Measurements from ENCODE around the gene MEGF8. TPM values are rescaled to one million over a fixed set of nuclear protein-coding genes. Genes with fewer than 3 reads are reported as not detected.

The MEGF8 gene
- total and polyA plus RNA-seq, 2 experiments from 2014 or later: 5.4 to 26.6 TPM

- Histone ChIP-seq H3K4me3 (no peak overlapping the region), H3K79me2 (ENCODE audit: insufficient read depth) (no peaks in the 10 kb centered on the region), H3K27ac (no peak overlapping the region), H3K9me2 (ENCODE audit: insufficient read depth) (no peaks in the 10 kb centered on the region), H3K4me2 (ENCODE audit: unreplicated experiment) (no peak overlapping the region), H3F3A (ENCODE audit: insufficient read depth) (no peaks in the 10 kb centered on the region), H3K9me3 (ENCODE audit: low read depth) (no peaks in the 10 kb centered on the region), H3K4me1 (ENCODE audit: insufficient read depth) (no peaks in the 10 kb centered on the region), H3K36me3 (ENCODE audit: low read depth) (no peaks in the 10 kb centered on the region), H3K9ac (no peak overlapping the region), H2AFZ (no peak overlapping the region), H4K20me1 (ENCODE audit: insufficient read depth) (no peaks in the 10 kb centered on the region), H3K27me3 (replicated peaks; ENCODE audit: insufficient read depth) (no peaks in the 10 kb centered on the region)
- DNase-seq: no peak
- no peak for TF ChIP-seq EZH2 (IDR thresholded peaks at IDR 0.05; ENCODE audit: insufficient read depth, poor library complexity, severe bottlenecking)
- no peak for TF ChIP-seq EZH2phosphoT487 (IDR thresholded peaks at IDR 0.05; ENCODE audit: insufficient read depth, low read depth)
- in situ Hi-C loops (cut with MboI): no loop called here
- WGBS, 2 experiments (ENCODE audit: low coverage in 1 of 2, low lambda C conversion rate in 2 of 2, missing lambda C conversion rate in 2 of 2): 94 to 96% methylated on average over 19 to 26 of the region's 29 CpGs
These were observed 28.0 kb downstream of the MEGF8 start for GRCh38 chr19:42353341-42354015.

GRCh38 chr19:42355896-42356295 is 30.5 kb downstream of the MEGF8 start:
- Histone ChIP-seq H3K4me2 (ENCODE audit: unreplicated experiment) (no peak overlapping the region), H3K79me2 (ENCODE audit: insufficient read depth) (no peaks in the 10 kb centered on the region), H3K4me3 (no peak overlapping the region), H2AFZ (no peak overlapping the region), H3K9me2 (ENCODE audit: insufficient read depth) (no peaks in the 10 kb centered on the region), H3K27me3 (replicated peaks; ENCODE audit: insufficient read depth) (no peaks in the 10 kb centered on the region), H4K20me1 (ENCODE audit: insufficient read depth) (no peaks in the 10 kb centered on the region), H3K36me3 (ENCODE audit: low read depth) (no peaks in the 10 kb centered on the region), H3K9ac (no peak overlapping the region), H3K4me1 (ENCODE audit: insufficient read depth) (no peaks in the 10 kb centered on the region), H3K9me3 (ENCODE audit: low read depth) (no peaks in the 10 kb centered on the region), H3F3A (ENCODE audit: insufficient read depth) (no peaks in the 10 kb centered on the region), H3K27ac (no peak overlapping the region)
- in situ Hi-C loops (cut with MboI): no loop called here
- TF ChIP-seq EZH2 (IDR thresholded peaks at IDR 0.05; ENCODE audit: insufficient read depth, poor library complexity, severe bottlenecking) (no peak), EZH2phosphoT487 (IDR thresholded peaks at IDR 0.05; ENCODE audit: insufficient read depth, low read depth) (no peak)
- 93 to 94% methylated on average over 10 to 12 of the region's 12 CpGs for WGBS, 2 experiments (ENCODE audit: low coverage in 1 of 2, low lambda C conversion rate in 2 of 2, missing lambda C conversion rate in 2 of 2)
- DNase-seq: no peak

- Histone ChIP-seq H4K20me1 (ENCODE audit: insufficient read depth) (no peaks in the 10 kb centered on the region), H3K36me3 (ENCODE audit: low read depth) (no peaks in the 10 kb centered on the region), H3K4me3 (no peak overlapping the region), H3K9me2 (ENCODE audit: insufficient read depth) (no peaks in the 10 kb centered on the region), H3K79me2 (ENCODE audit: insufficient read depth) (no peaks in the 10 kb centered on the region), H2AFZ (no peak overlapping the region), H3K27ac (no peak overlapping the region), H3K4me1 (ENCODE audit: insufficient read depth) (no peaks in the 10 kb centered on the region), H3K9ac (no peak overlapping the region), H3K9me3 (ENCODE audit: low read depth) (no peaks in the 10 kb centered on the region), H3K27me3 (replicated peaks; ENCODE audit: insufficient read depth) (no peaks in the 10 kb centered on the region), H3K4me2 (ENCODE audit: unreplicated experiment) (no peak overlapping the region), H3F3A (ENCODE audit: insufficient read depth) (no peaks in the 10 kb centered on the region)
- DNase-seq: no peak
- WGBS, 2 experiments (ENCODE audit: low coverage in 1 of 2, low lambda C conversion rate in 2 of 2, missing lambda C conversion rate in 2 of 2): 98 to 99% methylated on average over 12 to 15 of the region's 15 CpGs
- TF ChIP-seq EZH2phosphoT487 (IDR thresholded peaks at IDR 0.05; ENCODE audit: insufficient read depth, low read depth) (no peak), EZH2 (IDR thresholded peaks at IDR 0.05; ENCODE audit: insufficient read depth, poor library complexity, severe bottlenecking) (no peak)
- in situ Hi-C loops (cut with MboI): no loop called here
These were observed 31.3 kb downstream of the MEGF8 start for GRCh38 chr19:42356686-42357085.

GRCh38 chr19:42357290-42357689 is 31.9 kb downstream of the MEGF8 start:
- Histone ChIP-seq H3K4me1 (ENCODE audit: insufficient read depth) (no peaks in the 10 kb centered on the region), H3K4me2 (ENCODE audit: unreplicated experiment) (no peak overlapping the region), H3K9ac (no peak overlapping the region), H3K9me3 (ENCODE audit: low read depth) (no peaks in the 10 kb centered on the region), H3F3A (ENCODE audit: insufficient read depth) (no peaks in the 10 kb centered on the region), H2AFZ (no peak overlapping the region), H3K79me2 (ENCODE audit: insufficient read depth) (no peaks in the 10 kb centered on the region), H4K20me1 (ENCODE audit: insufficient read depth) (no peaks in the 10 kb centered on the region), H3K4me3 (no peak overlapping the region), H3K27ac (no peak overlapping the region), H3K36me3 (ENCODE audit: low read depth) (no peaks in the 10 kb centered on the region), H3K27me3 (replicated peaks; ENCODE audit: insufficient read depth) (no peaks in the 10 kb centered on the region), H3K9me2 (ENCODE audit: insufficient read depth) (no peaks in the 10 kb centered on the region)
- in situ Hi-C loops (cut with MboI): no loop called here
- DNase-seq: no peak
- no peak for TF ChIP-seq EZH2 (IDR thresholded peaks at IDR 0.05; ENCODE audit: insufficient read depth, poor library complexity, severe bottlenecking)
- TF ChIP-seq EZH2phosphoT487 (IDR thresholded peaks at IDR 0.05; ENCODE audit: insufficient read depth, low read depth): no peak
- WGBS, 2 experiments (ENCODE audit: low coverage in 1 of 2, low lambda C conversion rate in 2 of 2, missing lambda C conversion rate in 2 of 2): 85 to 86% methylated on average over 12 of the region's 12 CpGs
